ENCODE data around the gene SULT4A1. TPM values are rescaled to one million over a fixed set of nuclear protein-coding genes. Genes with fewer than 3 reads are reported as not detected.

SULT4A1 gene
- total and polyA plus RNA-seq, 2 of the 4 experiments (the other 2 are of a cell fraction), result 1.1 to 5.2 TPM

DNA sequence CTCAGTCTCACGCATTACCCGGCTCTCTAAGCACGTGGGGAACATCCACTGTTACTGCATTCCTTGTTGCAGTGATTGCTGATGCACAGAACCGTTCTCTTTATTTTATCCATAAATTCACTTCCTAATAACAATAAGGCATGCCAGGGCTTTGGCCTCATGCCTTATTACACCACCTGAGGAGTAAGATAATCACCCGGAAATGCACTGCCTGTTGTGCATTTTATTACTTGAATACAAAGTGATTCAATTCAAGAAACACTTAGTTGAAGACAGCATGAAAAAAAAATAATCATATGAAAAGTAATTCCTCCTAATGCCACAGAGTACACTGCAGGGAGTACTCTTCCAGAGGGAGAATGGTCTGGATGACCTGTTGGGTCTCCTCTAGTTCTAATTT lies 69.4 kb downstream of the SULT4A1 start:
- WGBS, 2 experiments (ENCODE audit: extremely low coverage in 2 of 2, insufficient read length in 1 of 2), result no CpG with 5 or more reads among the region's 5 CpGs
- H4K91ac ChIP-seq (ENCODE audit: insufficient read depth, low read depth, low read length), result no peak overlapping the region
- no peak overlapping the region for H2BK5ac ChIP-seq (ENCODE audit: low read depth, low read length, poor library complexity, severe bottlenecking)
- H4K20me1 ChIP-seq (ENCODE audit: insufficient read depth, low read length), result no peaks in the 10 kb centered on the region
- ATAC-seq (ENCODE audit: low read depth) (no peak), DNase-seq (no peak)
- H3K79me1 ChIP-seq (ENCODE audit: low read depth in 1 of 2, low read length in 2 of 2), result no peaks in the 10 kb centered on the region; a peak in 1 of 4 replicates
- H3K56ac ChIP-seq (ENCODE audit: extremely low read depth, insufficient read depth, low read length), result no peak overlapping the region
- H3K9ac ChIP-seq (ENCODE audit: low read depth, low read length), result no peak overlapping the region
- no peaks in the 10 kb centered on the region for H3K36me3 ChIP-seq (ENCODE audit: control insufficient read depth, insufficient read depth, low read length)
- no peak overlapping the region for H3K27ac ChIP-seq (ENCODE audit: insufficient read depth, low read length)
- H3K4me3 ChIP-seq (ENCODE audit: insufficient read depth, low read depth, low read length), result no peak overlapping the region
- H4K5ac ChIP-seq (ENCODE audit: low read depth, low read length), result no peak overlapping the region
- H3K14ac ChIP-seq (replicated peaks; ENCODE audit: low read depth, low read length), result no peak overlapping the region
- in situ Hi-C loops (cut with MboI; ENCODE audit: low sequenced_read_pairs), result no loop called here
- H4K8ac ChIP-seq (ENCODE audit: low read depth in 2 of 2, low read length in 2 of 2), result no peak overlapping the region
- intact Hi-C loops (cut with micrococcal nuclease), result no loop called here
- no peak overlapping the region for H2BK20ac ChIP-seq (ENCODE audit: low read depth, low read length)
- no peak overlapping the region for H2BK15ac ChIP-seq (ENCODE audit: low read depth, low read length)
- dilution Hi-C loops (cut with HindIII; ENCODE audit: low sequenced_read_pairs, unreplicated experiment), result no loop called here
- no peak overlapping the region for H3K23ac ChIP-seq (ENCODE audit: low read depth, low read length)
- no peak overlapping the region for H2AK9ac ChIP-seq (replicated peaks; ENCODE audit: low read depth, low read length, poor library complexity)
- H2AK5ac ChIP-seq (ENCODE audit: low read depth, low read length), result no peak overlapping the region
- peaks cover 2% of the 10 kb centered on the region for H3K4me1 ChIP-seq (ENCODE audit: control insufficient read depth, insufficient read depth, low read length)
- TF ChIP-seq RCOR1 (IDR thresholded peaks at IDR 0.05; ENCODE audit: insufficient replicate concordance, low read length) (no peak), CEBPB (IDR thresholded peaks at IDR 0.05; ENCODE audit: low read depth, low read length) (no peak), RAD21 (IDR thresholded peaks at IDR 0.05; ENCODE audit: low read length) (no peak), MAZ (IDR thresholded peaks at IDR 0.05; ENCODE audit: borderline replicate concordance, low read depth, low read length) (no peak), CHD1 (IDR thresholded peaks at IDR 0.05; ENCODE audit: low read depth, low read length) (no peak), MAFK (IDR thresholded peaks at IDR 0.05; ENCODE audit: low read depth, low read length) (no peak)
- TF ChIP-seq, protein P1, sequence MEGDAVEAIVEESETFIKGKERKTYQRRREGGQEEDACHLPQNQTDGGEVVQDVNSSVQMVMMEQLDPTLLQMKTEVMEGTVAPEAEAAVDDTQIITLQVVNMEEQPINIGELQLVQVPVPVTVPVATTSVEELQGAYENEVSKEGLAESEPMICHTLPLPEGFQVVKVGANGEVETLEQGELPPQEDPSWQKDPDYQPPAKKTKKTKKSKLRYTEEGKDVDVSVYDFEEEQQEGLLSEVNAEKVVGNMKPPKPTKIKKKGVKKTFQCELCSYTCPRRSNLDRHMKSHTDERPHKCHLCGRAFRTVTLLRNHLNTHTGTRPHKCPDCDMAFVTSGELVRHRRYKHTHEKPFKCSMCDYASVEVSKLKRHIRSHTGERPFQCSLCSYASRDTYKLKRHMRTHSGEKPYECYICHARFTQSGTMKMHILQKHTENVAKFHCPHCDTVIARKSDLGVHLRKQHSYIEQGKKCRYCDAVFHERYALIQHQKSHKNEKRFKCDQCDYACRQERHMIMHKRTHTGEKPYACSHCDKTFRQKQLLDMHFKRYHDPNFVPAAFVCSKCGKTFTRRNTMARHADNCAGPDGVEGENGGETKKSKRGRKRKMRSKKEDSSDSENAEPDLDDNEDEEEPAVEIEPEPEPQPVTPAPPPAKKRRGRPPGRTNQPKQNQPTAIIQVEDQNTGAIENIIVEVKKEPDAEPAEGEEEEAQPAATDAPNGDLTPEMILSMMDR (conservative IDR thresholded peaks at IDR 0.05; ENCODE audit: low read depth, low read length), result no peak
- TF ChIP-seq, protein P2, sequence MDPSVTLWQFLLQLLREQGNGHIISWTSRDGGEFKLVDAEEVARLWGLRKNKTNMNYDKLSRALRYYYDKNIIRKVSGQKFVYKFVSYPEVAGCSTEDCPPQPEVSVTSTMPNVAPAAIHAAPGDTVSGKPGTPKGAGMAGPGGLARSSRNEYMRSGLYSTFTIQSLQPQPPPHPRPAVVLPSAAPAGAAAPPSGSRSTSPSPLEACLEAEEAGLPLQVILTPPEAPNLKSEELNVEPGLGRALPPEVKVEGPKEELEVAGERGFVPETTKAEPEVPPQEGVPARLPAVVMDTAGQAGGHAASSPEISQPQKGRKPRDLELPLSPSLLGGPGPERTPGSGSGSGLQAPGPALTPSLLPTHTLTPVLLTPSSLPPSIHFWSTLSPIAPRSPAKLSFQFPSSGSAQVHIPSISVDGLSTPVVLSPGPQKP (IDR thresholded peaks at IDR 0.05; ENCODE audit: borderline replicate concordance, low read depth, low read length), result no peak
- H3K9me1 ChIP-seq (ENCODE audit: insufficient read depth, low read length), result peaks cover 5% of the 10 kb centered on the region; the same call in 1 of the 2 replicates
- no peaks in the 10 kb centered on the region; the same call in 1 of the 2 replicates for H3K27me3 ChIP-seq (ENCODE audit: control insufficient read depth, insufficient read depth, low read length)
- H3K4me2 ChIP-seq (ENCODE audit: low read depth, low read length), result no peak overlapping the region
- H2AFZ ChIP-seq (replicated peaks; ENCODE audit: low read length, poor library complexity), result no peak overlapping the region
- H2BK120ac ChIP-seq (ENCODE audit: low read depth, low read length), result no peak overlapping the region
- ChIA-PET CTCF (no interaction called here), POLR2A (ENCODE audit: unreplicated experiment) (no interaction called here)
- no TSS peak for BruUV-seq (replicated peaks)
- H3K4ac ChIP-seq (ENCODE audit: low read depth, low read length), result no peak overlapping the region
- no peak overlapping the region for H3K18ac ChIP-seq (ENCODE audit: low read depth, low read length)
- no peaks in the 10 kb centered on the region for H3K9me3 ChIP-seq (ENCODE audit: control insufficient read depth, insufficient read depth, low read length)
